ENCODE data around the gene NLK. TPM values are rescaled to one million over a fixed set of nuclear protein-coding genes. Genes with fewer than 3 reads are reported as not detected.
"Not testable (repeated sequence)": the region's sequence is repeated elsewhere in the genome, so short reads cannot be mapped to it uniquely, and the experiment has no call there.

NLK gene
- polyA plus RNA-seq, 6 donors from 2014 or later = 1.3 to 6.9 (median 2.0) TPM

GRCh38 chr17:28166478-28166877, 124.0 kb downstream of the NLK start:
- Mint-ChIP-seq H3K4me1 (peaks cover 0 to 4% (median 0%) of the 10 kb centered on the region in 3 donors), H3K27ac (no peak overlapping the region), H3K36me3 (peaks cover 9 to 14% of the 10 kb centered on the region in 2 donors), H3K4me3 (no peak overlapping the region), H3K9me3 (no peaks in the 10 kb centered on the region), H3K27me3 (no peaks in the 10 kb centered on the region)
- DNase-seq (no peak), ATAC-seq (ENCODE audit: low read depth in 2 of 2) (no peak)

- H3K4me1 Mint-ChIP-seq = peaks cover 4 to 5% (median 5%) of the 10 kb centered on the region in 3 donors
- H3K27ac Mint-ChIP-seq = no peak overlapping the region
- no peaks in the 10 kb centered on the region for H3K27me3 Mint-ChIP-seq
- peaks cover 22 to 30% of the 10 kb centered on the region in 2 donors for H3K36me3 Mint-ChIP-seq
- H3K9me3 Mint-ChIP-seq = no peaks in the 10 kb centered on the region
- no peak for ATAC-seq (ENCODE audit: low read depth in 2 of 2)
- H3K4me3 Mint-ChIP-seq = no peak overlapping the region
- no peak for DNase-seq
These were observed 127.3 kb downstream of the NLK start for GRCh38 chr17:28169621-28170349.

- H3K27me3 Mint-ChIP-seq = no peaks in the 10 kb centered on the region
- H3K9me3 Mint-ChIP-seq = no peaks in the 10 kb centered on the region
- H3K4me3 Mint-ChIP-seq = no peak overlapping the region
- DNase-seq (no peak), ATAC-seq (ENCODE audit: low read depth in 2 of 2) (no peak)
- peaks cover 4 to 6% (median 5%) of the 10 kb centered on the region in 3 donors for H3K4me1 Mint-ChIP-seq
- H3K36me3 Mint-ChIP-seq = peaks cover 24 to 30% of the 10 kb centered on the region in 2 donors
- no peak overlapping the region for H3K27ac Mint-ChIP-seq
These were observed 128.3 kb downstream of the NLK start for GRCh38 chr17:28170771-28171170.

GRCh38 chr17:28173031-28173561, 130.6 kb downstream of the NLK start:
- DNase-seq = no peak
- Mint-ChIP-seq H3K4me3 (no peak overlapping the region), H3K36me3 (peaks cover 24 to 29% of the 10 kb centered on the region in 2 donors), H3K27me3 (no peaks in the 10 kb centered on the region), H3K4me1 (peaks cover 4 to 6% (median 5%) of the 10 kb centered on the region in 3 donors), H3K9me3 (no peaks in the 10 kb centered on the region), H3K27ac (no peak overlapping the region)
- ATAC-seq (ENCODE audit: low read depth in 2 of 2) = no peak

GRCh38 chr17:28173801-28174200, 131.3 kb downstream of the NLK start:
- no peak for ATAC-seq (ENCODE audit: low read depth in 2 of 2)
- no peak overlapping the region for H3K27ac Mint-ChIP-seq
- peaks cover 4 to 6% (median 5%) of the 10 kb centered on the region in 3 donors for H3K4me1 Mint-ChIP-seq
- DNase-seq = no peak
- H3K9me3 Mint-ChIP-seq = no peaks in the 10 kb centered on the region
- H3K27me3 Mint-ChIP-seq = no peaks in the 10 kb centered on the region
- H3K36me3 Mint-ChIP-seq = peaks cover 23 to 24% of the 10 kb centered on the region in 2 donors
- no peak overlapping the region for H3K4me3 Mint-ChIP-seq

GRCh38 chr17:28174352-28175046, 132.0 kb downstream of the NLK start:
- H3K9me3 Mint-ChIP-seq = no peaks in the 10 kb centered on the region
- no peak for DNase-seq

GRCh38 chr17:28177351-28177750, 134.9 kb downstream of the NLK start:
- peaks cover 4 to 6% (median 5%) of the 10 kb centered on the region in 3 donors for H3K4me1 Mint-ChIP-seq
- H3K27ac Mint-ChIP-seq = no peak overlapping the region
- H3K4me3 Mint-ChIP-seq = no peak overlapping the region
- H3K27me3 Mint-ChIP-seq = no peaks in the 10 kb centered on the region
- no peak for ATAC-seq (ENCODE audit: low read depth in 2 of 2)
- H3K9me3 Mint-ChIP-seq = no peaks in the 10 kb centered on the region
- peaks cover 15 to 16% of the 10 kb centered on the region in 2 donors for H3K36me3 Mint-ChIP-seq
- DNase-seq = no peak

More at GRCh38 chr17:28174352-28175046, 132.0 kb downstream of the NLK start:
- ATAC-seq (ENCODE audit: low read depth in 2 of 2) = peak in 1 of 2 donors; percentile 37
- peaks cover 23 to 24% of the 10 kb centered on the region in 2 donors for H3K36me3 Mint-ChIP-seq
- peaks cover 4 to 6% (median 5%) of the 10 kb centered on the region in 3 donors for H3K4me1 Mint-ChIP-seq
- H3K27me3 Mint-ChIP-seq = no peaks in the 10 kb centered on the region
- peak overlapping the region in 1 of 6 donors; percentile 26 for H3K27ac Mint-ChIP-seq
- no peak overlapping the region for H3K4me3 Mint-ChIP-seq

- Mint-ChIP-seq H3K27ac (no peak overlapping the region), H3K27me3 (no peaks in the 10 kb centered on the region)
These were observed 136.3 kb downstream of the NLK start for GRCh38 chr17:28178800-28179199.

GRCh38 chr17:28180449-28180848, 138.0 kb downstream of the NLK start:
- Mint-ChIP-seq H3K36me3 (peaks cover 1 to 8% of the 10 kb centered on the region in 2 donors), H3K4me3 (no peak overlapping the region), H3K27ac (no peak overlapping the region), H3K27me3 (no peaks in the 10 kb centered on the region), H3K4me1 (no peaks in the 10 kb centered on the region), H3K9me3 (no peaks in the 10 kb centered on the region)
- DNase-seq (no peak), ATAC-seq (ENCODE audit: low read depth in 2 of 2) (no peak)

More at GRCh38 chr17:28178800-28179199, 136.3 kb downstream of the NLK start:
- ATAC-seq (ENCODE audit: low read depth in 2 of 2) = no peak
- H3K9me3 Mint-ChIP-seq = no peaks in the 10 kb centered on the region
- DNase-seq = no peak
- no peak overlapping the region for H3K4me3 Mint-ChIP-seq
- peaks cover 4 to 6% (median 5%) of the 10 kb centered on the region in 3 donors for H3K4me1 Mint-ChIP-seq
- H3K36me3 Mint-ChIP-seq = peaks cover under 1 to 7% of the 10 kb centered on the region in 2 donors

- Mint-ChIP-seq H3K27me3 (no peaks in the 10 kb centered on the region), H3K27ac (no peak overlapping the region), H3K9me3 (no peaks in the 10 kb centered on the region), H3K4me1 (no peaks in the 10 kb centered on the region), H3K4me3 (no peak overlapping the region), H3K36me3 (peaks cover 12 to 19% of the 10 kb centered on the region in 2 donors)
- ATAC-seq (ENCODE audit: low read depth in 2 of 2) (no peak), DNase-seq (no peak)
These were observed 139.1 kb downstream of the NLK start for GRCh38 chr17:28181568-28181967.

GRCh38 chr17:28182559-28182958, 140.1 kb downstream of the NLK start:
- Mint-ChIP-seq H3K36me3 (peaks cover 14 to 19% of the 10 kb centered on the region in 2 donors), H3K4me1 (no peaks in the 10 kb centered on the region), H3K4me3 (no peak overlapping the region), H3K27me3 (no peaks in the 10 kb centered on the region), H3K27ac (peak overlapping the region in 1 of 6 donors; percentile 16), H3K9me3 (no peaks in the 10 kb centered on the region)
- DNase-seq (no peak), ATAC-seq (ENCODE audit: low read depth in 2 of 2) (no peak)

- ATAC-seq (ENCODE audit: low read depth in 2 of 2) (no peak), DNase-seq (no peak)
- Mint-ChIP-seq H3K27ac (peak overlapping the region in 1 of 6 donors; percentile 63), H3K4me3 (peak overlapping the region in 1 of 8 donors; percentile 29), H3K36me3 (peaks cover 14 to 19% of the 10 kb centered on the region in 2 donors), H3K27me3 (no peaks in the 10 kb centered on the region), H3K9me3 (no peaks in the 10 kb centered on the region), H3K4me1 (peaks cover 0 to 4% (median 0%) of the 10 kb centered on the region in 3 donors)
These were observed 143.2 kb downstream of the NLK start for GRCh38 chr17:28185658-28186057.

- not testable (repeated sequence) for DNase-seq; H3K27me3 Mint-ChIP-seq; H3K4me3 Mint-ChIP-seq; H3K4me1 Mint-ChIP-seq; H3K9me3 Mint-ChIP-seq; ATAC-seq (ENCODE audit: low read depth in 2 of 2)
- Mint-ChIP-seq H3K27ac (peak overlapping the region in 1 of 6 donors; percentile 16), H3K36me3 (peaks cover 14 to 19% of the 10 kb centered on the region in 2 donors)
These were observed 144.0 kb downstream of the NLK start for GRCh38 chr17:28186472-28186871.
